ENCODE data around the gene RNF217.

The RNF217 gene

GRCh38 chr6:124970243-124970642 is 8.0 kb downstream of the RNF217 start:
- H3K4me3 ChIP-seq (ENCODE audit: low read length in 2 of 2) = no peak overlapping the region
- no peaks in the 10 kb centered on the region for H3K4me1 ChIP-seq (ENCODE audit: control insufficient read depth in 2 of 2, insufficient read depth in 1 of 2, low read depth in 1 of 2, low read length in 2 of 2)
- no peak overlapping the region for H3K14ac ChIP-seq (ENCODE audit: low read length)
- DNase-seq (ENCODE audit: low spot score) = no peak
- H4K8ac ChIP-seq (ENCODE audit: low read depth, low read length) = no peak overlapping the region
- H2AFZ ChIP-seq (ENCODE audit: low read length) = no peak overlapping the region
- H3K18ac ChIP-seq (ENCODE audit: low read length) = no peak overlapping the region
- no peak overlapping the region for H2AK5ac ChIP-seq (ENCODE audit: low read depth, low read length)
- peaks cover 0 to 9% of the 10 kb centered on the region in 2 donors for H3K36me3 ChIP-seq (replicated peaks in 1 of 2; ENCODE audit: control insufficient read depth in 2 of 2, insufficient read depth in 2 of 2, low read length in 2 of 2)
- no peak overlapping the region for H3K9ac ChIP-seq (ENCODE audit: low read depth, low read length, poor library complexity)
- no peak overlapping the region for H3K27ac ChIP-seq (replicated peaks; ENCODE audit: low read length)
- no peak overlapping the region for H2BK5ac ChIP-seq (ENCODE audit: low read length)
- no CpG with 5 or more reads among the region's 5 CpGs for WGBS, 2 donors (ENCODE audit: extremely low coverage in 2 of 2, insufficient read length in 2 of 2, insufficient replicate concordance in 1 of 2)
- H2BK15ac ChIP-seq (ENCODE audit: low read length) = no peak overlapping the region
- no peak overlapping the region for H3K4ac ChIP-seq (ENCODE audit: low read length)
- no peak overlapping the region for H2BK12ac ChIP-seq (ENCODE audit: low read length)
- no peak overlapping the region for H3K23ac ChIP-seq (ENCODE audit: low read depth, low read length, poor library complexity)
- H3K9me3 ChIP-seq (replicated peaks in 1 of 2; ENCODE audit: control insufficient read depth in 2 of 2, insufficient read depth in 1 of 2, low read depth in 1 of 2, low read length in 2 of 2) = no peaks in the 10 kb centered on the region
- no peaks in the 10 kb centered on the region for H3K79me1 ChIP-seq (ENCODE audit: low read depth, low read length)
- no peak overlapping the region for H2BK120ac ChIP-seq (ENCODE audit: low read depth, low read length)
- no peak overlapping the region for H3K4me2 ChIP-seq (ENCODE audit: insufficient read depth, low read length, poor library complexity, severe bottlenecking)
- no peaks in the 10 kb centered on the region for H3K27me3 ChIP-seq (ENCODE audit: control insufficient read depth in 3 of 3, insufficient read depth in 3 of 3, low read depth in 1 of 3, low read length in 3 of 3)
- no peak overlapping the region for H4K91ac ChIP-seq (ENCODE audit: low read depth, low read length, poor library complexity)

- no peak overlapping the region for H3K9ac ChIP-seq (ENCODE audit: low read depth, low read length, poor library complexity)
- no peak overlapping the region for H3K27ac ChIP-seq (replicated peaks; ENCODE audit: low read length)
- H3K36me3 ChIP-seq (replicated peaks in 1 of 2; ENCODE audit: control insufficient read depth in 2 of 2, insufficient read depth in 2 of 2, low read length in 2 of 2) = peaks cover 0 to 9% of the 10 kb centered on the region in 2 donors
- H2AFZ ChIP-seq (ENCODE audit: low read length) = no peak overlapping the region
- no peak overlapping the region for H3K18ac ChIP-seq (ENCODE audit: low read length)
- H3K23ac ChIP-seq (ENCODE audit: low read depth, low read length, poor library complexity) = no peak overlapping the region
- no peak overlapping the region for H3K4ac ChIP-seq (ENCODE audit: low read length)
- no peak overlapping the region for H4K91ac ChIP-seq (ENCODE audit: low read depth, low read length, poor library complexity)
- no peak overlapping the region for H3K14ac ChIP-seq (ENCODE audit: low read length)
- H3K4me3 ChIP-seq (ENCODE audit: low read length in 2 of 2) = no peak overlapping the region
- no peak for DNase-seq (ENCODE audit: low spot score)
- no peak overlapping the region for H2AK5ac ChIP-seq (ENCODE audit: low read depth, low read length)
- H2BK120ac ChIP-seq (ENCODE audit: low read depth, low read length) = no peak overlapping the region
- H3K4me2 ChIP-seq (ENCODE audit: insufficient read depth, low read length, poor library complexity, severe bottlenecking) = no peak overlapping the region
- no peak overlapping the region for H4K8ac ChIP-seq (ENCODE audit: low read depth, low read length)
- no peaks in the 10 kb centered on the region for H3K9me3 ChIP-seq (replicated peaks in 1 of 2; ENCODE audit: control insufficient read depth in 2 of 2, insufficient read depth in 1 of 2, low read depth in 1 of 2, low read length in 2 of 2)
- no peaks in the 10 kb centered on the region for H3K4me1 ChIP-seq (ENCODE audit: control insufficient read depth in 2 of 2, insufficient read depth in 1 of 2, low read depth in 1 of 2, low read length in 2 of 2)
- no peak overlapping the region for H2BK5ac ChIP-seq (ENCODE audit: low read length)
- no CpG with 5 or more reads among the region's 2 CpGs for WGBS, 2 donors (ENCODE audit: extremely low coverage in 2 of 2, insufficient read length in 2 of 2, insufficient replicate concordance in 1 of 2)
- no peaks in the 10 kb centered on the region for H3K79me1 ChIP-seq (ENCODE audit: low read depth, low read length)
- H2BK12ac ChIP-seq (ENCODE audit: low read length) = no peak overlapping the region
- H3K27me3 ChIP-seq (ENCODE audit: control insufficient read depth in 3 of 3, insufficient read depth in 3 of 3, low read depth in 1 of 3, low read length in 3 of 3) = no peaks in the 10 kb centered on the region
- H2BK15ac ChIP-seq (ENCODE audit: low read length) = no peak overlapping the region
Measured at GRCh38 chr6:124970763-124971162, 8.5 kb downstream of the RNF217 start.

GRCh38 chr6:124973780-124974179 is 11.5 kb downstream of the RNF217 start:
- Histone ChIP-seq H3K14ac (ENCODE audit: low read length) (no peak overlapping the region), H2BK5ac (ENCODE audit: low read length) (no peak overlapping the region), H3K4me1 (ENCODE audit: control insufficient read depth in 2 of 2, insufficient read depth in 1 of 2, low read depth in 1 of 2, low read length in 2 of 2) (no peaks in the 10 kb centered on the region), H3K4me3 (ENCODE audit: low read length in 2 of 2) (no peak overlapping the region), H2AK5ac (ENCODE audit: low read depth, low read length) (no peak overlapping the region), H3K27ac (replicated peaks; ENCODE audit: low read length) (no peak overlapping the region), H3K4ac (ENCODE audit: low read length) (no peak overlapping the region), H4K8ac (ENCODE audit: low read depth, low read length) (no peak overlapping the region), H3K23ac (ENCODE audit: low read depth, low read length, poor library complexity) (no peak overlapping the region), H3K18ac (ENCODE audit: low read length) (no peak overlapping the region), H3K27me3 (ENCODE audit: control insufficient read depth in 3 of 3, insufficient read depth in 3 of 3, low read depth in 1 of 3, low read length in 3 of 3) (no peaks in the 10 kb centered on the region), H2BK12ac (ENCODE audit: low read length) (no peak overlapping the region), H4K91ac (ENCODE audit: low read depth, low read length, poor library complexity) (no peak overlapping the region), H3K9me3 (replicated peaks in 1 of 2; ENCODE audit: control insufficient read depth in 2 of 2, insufficient read depth in 1 of 2, low read depth in 1 of 2, low read length in 2 of 2) (peaks cover 8 to 9% of the 10 kb centered on the region in 2 donors), H3K36me3 (replicated peaks in 1 of 2; ENCODE audit: control insufficient read depth in 2 of 2, insufficient read depth in 2 of 2, low read length in 2 of 2) (peaks cover 3 to 14% of the 10 kb centered on the region in 2 donors), H2BK15ac (ENCODE audit: low read length) (no peak overlapping the region), H3K79me1 (ENCODE audit: low read depth, low read length) (no peaks in the 10 kb centered on the region), H3K4me2 (ENCODE audit: insufficient read depth, low read length, poor library complexity, severe bottlenecking) (no peak overlapping the region), H3K9ac (ENCODE audit: low read depth, low read length, poor library complexity) (no peak overlapping the region), H2AFZ (ENCODE audit: low read length) (no peak overlapping the region), H2BK120ac (ENCODE audit: low read depth, low read length) (no peak overlapping the region)
- WGBS, 2 donors (ENCODE audit: extremely low coverage in 2 of 2, insufficient read length in 2 of 2, insufficient replicate concordance in 1 of 2) = no CpG with 5 or more reads among the region's 6 CpGs
- no peak for DNase-seq (ENCODE audit: low spot score)

GRCh38 chr6:124974771-124975377 is 12.6 kb downstream of the RNF217 start:
- Histone ChIP-seq H3K4me3 (ENCODE audit: low read length in 2 of 2) (no peak overlapping the region), H3K4me1 (ENCODE audit: control insufficient read depth in 2 of 2, insufficient read depth in 1 of 2, low read depth in 1 of 2, low read length in 2 of 2) (no peaks in the 10 kb centered on the region), H4K91ac (ENCODE audit: low read depth, low read length, poor library complexity) (no peak overlapping the region), H3K4ac (ENCODE audit: low read length) (no peak overlapping the region), H2BK15ac (ENCODE audit: low read length) (no peak overlapping the region), H2BK5ac (ENCODE audit: low read length) (no peak overlapping the region), H2AFZ (ENCODE audit: low read length) (no peak overlapping the region), H3K27me3 (ENCODE audit: control insufficient read depth in 3 of 3, insufficient read depth in 3 of 3, low read depth in 1 of 3, low read length in 3 of 3) (no peaks in the 10 kb centered on the region), H3K18ac (ENCODE audit: low read length) (no peak overlapping the region), H3K27ac (replicated peaks; ENCODE audit: low read length) (no peak overlapping the region), H2AK5ac (ENCODE audit: low read depth, low read length) (no peak overlapping the region), H3K9ac (ENCODE audit: low read depth, low read length, poor library complexity) (no peak overlapping the region), H2BK120ac (ENCODE audit: low read depth, low read length) (no peak overlapping the region), H3K36me3 (replicated peaks in 1 of 2; ENCODE audit: control insufficient read depth in 2 of 2, insufficient read depth in 2 of 2, low read length in 2 of 2) (peaks cover 3 to 16% of the 10 kb centered on the region in 2 donors), H3K14ac (ENCODE audit: low read length) (no peak overlapping the region), H3K9me3 (replicated peaks in 1 of 2; ENCODE audit: control insufficient read depth in 2 of 2, insufficient read depth in 1 of 2, low read depth in 1 of 2, low read length in 2 of 2) (peaks cover 8 to 20% of the 10 kb centered on the region in 2 donors), H3K4me2 (ENCODE audit: insufficient read depth, low read length, poor library complexity, severe bottlenecking) (no peak overlapping the region), H3K23ac (ENCODE audit: low read depth, low read length, poor library complexity) (no peak overlapping the region), H2BK12ac (ENCODE audit: low read length) (no peak overlapping the region), H3K79me1 (ENCODE audit: low read depth, low read length) (no peaks in the 10 kb centered on the region), H4K8ac (ENCODE audit: low read depth, low read length) (no peak overlapping the region)
- no CpG with 5 or more reads among the region's 6 CpGs for WGBS, 2 donors (ENCODE audit: extremely low coverage in 2 of 2, insufficient read length in 2 of 2, insufficient replicate concordance in 1 of 2)
- DNase-seq (ENCODE audit: low spot score) = no peak

Data from neuronal stem cell (in vitro differentiated cells).